Endothelial cell (in vitro differentiated cells): ENCODE results near the gene FOXC1. TPM values are rescaled to one million over a fixed set of nuclear protein-coding genes. Genes with fewer than 3 reads are reported as not detected.

Experiments used
- DNase-seq: peaks from one replicate; pipeline ENCODE4 v3.0.0; 2021; ENCODE audit warnings: low spot score
- H3K27ac Mint-ChIP-seq: one replicate; pipeline ENCODE4 v1.8.0; 2021; ENCODE audit warnings: mixed read lengths, inconsistent platforms; ENCODE audit not compliant: unreplicated experiment
- H3K27me3 Mint-ChIP-seq: one replicate; pipeline ENCODE4 v1.8.0; 2021; ENCODE audit warnings: mild to moderate bottlenecking, moderate library complexity, mixed read lengths, inconsistent platforms; ENCODE audit not compliant: unreplicated experiment
- H3K36me3 Mint-ChIP-seq: one replicate; pipeline ENCODE4 v1.8.0; 2021; ENCODE audit warnings: mild to moderate bottlenecking, low read depth, mixed read lengths, inconsistent platforms; ENCODE audit not compliant: unreplicated experiment
- H3K4me1 Mint-ChIP-seq: one replicate; pipeline ENCODE4 v1.8.0; 2021; ENCODE audit warnings: mild to moderate bottlenecking, mixed read lengths, inconsistent platforms; ENCODE audit not compliant: unreplicated experiment
- H3K4me3 Mint-ChIP-seq: one replicate; pipeline ENCODE4 v1.8.0; 2021; ENCODE audit warnings: mild to moderate bottlenecking, mixed read lengths, inconsistent platforms; ENCODE audit not compliant: unreplicated experiment
- H3K9me3 Mint-ChIP-seq: one replicate; pipeline ENCODE4 v1.8.0; 2021; ENCODE audit warnings: mixed read lengths, inconsistent platforms; ENCODE audit not compliant: unreplicated experiment
- CTCF ChIP-seq: fragments of 200-600 bp; sonication (generic); IDR thresholded peaks from one replicate; pipeline ENCODE4 v1.5.0; 2021; ENCODE audit warnings: antibody characterized with exemption; ENCODE audit not compliant: unreplicated experiment
- long read RNA-seq: library from polyadenylated mRNA; unstranded; transcript quantifications from one replicate; pipeline ENCODE4 v2.0.0, GENCODE V29; 2020; ENCODE audit not compliant: unreplicated experiment
- total RNA-seq: library from RNA; stranded (reverse); fragmentation: NEBNext Ultra II Directional; extraction: Animal tissue kit (Norgen Biotek cat#: 25700); gene quantifications from one replicate; pipeline ENCODE4 v1.2.1, GENCODE V29; 2021; ENCODE audit not compliant: unreplicated experiment

FOXC1 gene
- 112 TPM for total RNA-seq
- long read RNA-seq, partial matches to known transcripts = 0 of 1 reads
- long read RNA-seq, other reads (novel, unspliced or antisense) = 0 of 1 reads

- TF ChIP-seq CTCF = no peak
- peak within 1 kb of the TSS; percentile 99 for H3K4me3 Mint-ChIP-seq
- H3K27ac Mint-ChIP-seq = peak within 1 kb of the TSS; percentile 89
- H3K27me3 Mint-ChIP-seq = peaks cover 38% of the 10 kb centered on the region
- peaks cover 46% of the 10 kb centered on the region for H3K4me1 Mint-ChIP-seq
- peak; percentile 90 for DNase-seq
- peaks cover 4% of the 10 kb centered on the region for H3K9me3 Mint-ChIP-seq
- H3K36me3 Mint-ChIP-seq = peaks cover 24% of the 10 kb centered on the region
Observed at GRCh38 chr6:1609648-1610496, at the start of gene FOXC1. FOXC1 (plus strand) TSS chr6:1609915; CDS start chr6:1610446, 531 bp downstream.

GRCh38 chr6:1560281-1561058 is 49.2 kb upstream of the FOXC1 start:
- Mint-ChIP-seq H3K27ac (no peak overlapping the region), H3K9me3 (no peaks in the 10 kb centered on the region), H3K4me1 (no peaks in the 10 kb centered on the region), H3K4me3 (no peak overlapping the region), H3K36me3 (no peaks in the 10 kb centered on the region), H3K27me3 (peaks cover 2% of the 10 kb centered on the region)
- DNase-seq = no peak
- TF ChIP-seq CTCF = no peak

GRCh38 chr6:1561355-1561754 is 48.4 kb upstream of the FOXC1 start:
- no peaks in the 10 kb centered on the region for H3K4me1 Mint-ChIP-seq
- H3K9me3 Mint-ChIP-seq = no peaks in the 10 kb centered on the region
- H3K36me3 Mint-ChIP-seq = no peaks in the 10 kb centered on the region
- H3K4me3 Mint-ChIP-seq = no peak overlapping the region
- peaks cover 2% of the 10 kb centered on the region for H3K27me3 Mint-ChIP-seq
- DNase-seq = no peak
- TF ChIP-seq CTCF = no peak
- H3K27ac Mint-ChIP-seq = no peak overlapping the region

GRCh38 chr6:1562171-1562955 is 47.4 kb upstream of the FOXC1 start:
- no peaks in the 10 kb centered on the region for H3K4me1 Mint-ChIP-seq
- H3K4me3 Mint-ChIP-seq = no peak overlapping the region
- TF ChIP-seq CTCF = no peak
- no peaks in the 10 kb centered on the region for H3K9me3 Mint-ChIP-seq
- no peaks in the 10 kb centered on the region for H3K27me3 Mint-ChIP-seq
- no peaks in the 10 kb centered on the region for H3K36me3 Mint-ChIP-seq
- no peak overlapping the region for H3K27ac Mint-ChIP-seq
- DNase-seq = no peak
